Measurements from ENCODE around the gene VASH1. TPM values are rescaled to one million over a fixed set of nuclear protein-coding genes. Genes with fewer than 3 reads are reported as not detected.

The VASH1 gene
- total and polyA plus RNA-seq, 5 donors from 2014 or later, result 0.16 to 8.2 (median 1.1) TPM

DNA sequence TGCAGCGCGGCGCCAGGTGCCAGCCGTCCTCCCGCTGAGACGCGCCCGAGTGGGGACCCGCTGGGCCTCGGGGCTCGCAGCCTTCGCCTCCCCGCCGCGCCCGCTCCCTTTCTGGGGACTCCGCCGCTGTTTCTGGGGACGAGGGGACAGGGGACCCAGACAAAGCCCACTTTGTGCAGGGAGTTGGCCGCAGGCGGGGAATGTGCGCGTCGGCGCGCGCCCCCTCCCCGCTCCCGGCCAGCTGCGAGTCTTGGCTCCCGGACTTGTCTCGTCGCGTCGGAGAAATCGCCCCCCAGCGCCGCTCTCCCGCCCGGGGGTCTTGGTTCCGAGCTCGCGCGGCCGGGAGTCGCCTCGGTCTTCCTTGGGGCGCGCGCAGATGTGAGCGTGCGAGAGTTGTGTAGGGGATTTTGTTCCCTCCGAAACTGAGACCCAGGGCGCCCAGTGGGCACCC lies 717 bp downstream of the VASH1 start:
- H3K4me3 ChIP-seq (ENCODE audit: low read depth, low read length), result peak overlapping the region; percentile 55
- H3K4me3 Mint-ChIP-seq, result peak overlapping the region; percentile 80 to 93 (median 86)
- H3K36me3 ChIP-seq (ENCODE audit: control insufficient read depth, insufficient read depth, low read length), result no peaks in the 10 kb centered on the region
- H3K27me3 ChIP-seq (ENCODE audit: control insufficient read depth, insufficient read depth, low read length), result no peaks in the 10 kb centered on the region
- no peaks in the 10 kb centered on the region for H3K9me3 ChIP-seq (ENCODE audit: control insufficient read depth in 2 of 2, low read length in 2 of 2)
- H3K27ac ChIP-seq (ENCODE audit: insufficient read depth, low read length, poor library complexity, severe bottlenecking), result no peak overlapping the region
- H3K27ac Mint-ChIP-seq, result no peak overlapping the region
- peaks cover 0 to 27% (median 11%) of the 10 kb centered on the region in 4 donors for H3K4me1 Mint-ChIP-seq
- no peaks in the 10 kb centered on the region for H3K9me3 Mint-ChIP-seq
- DNase-seq (no peak), ATAC-seq (ENCODE audit: low read depth in 2 of 2) (no peak)
- H3K27me3 Mint-ChIP-seq, result peaks cover 54% of the 10 kb centered on the region
- H3K4me1 ChIP-seq (ENCODE audit: control insufficient read depth, insufficient read depth, low read length, poor library complexity, severe bottlenecking), result peaks cover 24% of the 10 kb centered on the region
- no peaks in the 10 kb centered on the region for H3K36me3 Mint-ChIP-seq

DNA sequence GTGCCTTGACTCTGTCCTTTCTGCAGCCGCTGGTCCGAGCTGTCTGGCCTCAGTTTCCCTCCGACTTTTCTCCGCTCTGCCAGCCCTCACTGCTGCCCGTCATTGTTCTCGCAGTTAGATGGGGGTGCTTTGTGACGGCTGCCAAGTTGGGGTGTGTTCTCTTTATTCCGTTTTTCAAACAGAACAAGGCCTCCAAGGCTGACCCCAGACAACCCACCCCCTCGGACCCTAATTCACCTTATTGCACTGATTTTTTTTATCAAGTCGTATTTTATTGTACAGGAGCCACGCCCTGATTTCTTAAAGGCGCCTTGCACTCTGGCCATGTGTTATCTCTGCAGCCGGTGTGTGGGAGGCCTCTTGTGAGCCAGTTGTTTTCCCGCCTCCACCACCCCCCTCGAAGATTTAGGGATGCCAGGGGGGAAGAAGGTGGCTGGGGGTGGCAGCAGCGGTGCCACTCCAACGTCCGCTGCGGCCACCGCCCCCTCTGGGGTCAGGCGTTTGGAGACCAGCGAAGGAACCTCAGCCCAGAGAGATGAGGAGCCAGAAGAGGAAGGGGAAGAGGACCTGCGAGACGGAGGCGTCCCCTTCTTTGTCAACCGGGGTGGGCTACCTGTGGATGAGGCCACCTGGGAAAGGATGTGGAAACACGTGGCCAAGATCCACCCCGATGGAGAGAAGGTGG lies 1.3 kb downstream of the VASH1 start:
- no peaks in the 10 kb centered on the region for H3K9me3 Mint-ChIP-seq
- ATAC-seq (ENCODE audit: low read depth in 2 of 2), result no peak
- H3K27me3 Mint-ChIP-seq, result peaks cover 53% of the 10 kb centered on the region
- no peaks in the 10 kb centered on the region for H3K9me3 ChIP-seq (ENCODE audit: control insufficient read depth in 2 of 2, low read length in 2 of 2)
- DNase-seq, result no peak
- H3K4me1 ChIP-seq (ENCODE audit: control insufficient read depth, insufficient read depth, low read length, poor library complexity, severe bottlenecking), result peaks cover 24% of the 10 kb centered on the region
- H3K4me1 Mint-ChIP-seq, result peaks cover 0 to 29% (median 11%) of the 10 kb centered on the region in 4 donors
- H3K36me3 ChIP-seq (ENCODE audit: control insufficient read depth, insufficient read depth, low read length), result no peaks in the 10 kb centered on the region
- H3K4me3 Mint-ChIP-seq, result peak overlapping the region; percentile 80 to 93 (median 86)
- H3K36me3 Mint-ChIP-seq, result no peaks in the 10 kb centered on the region
- H3K27ac ChIP-seq (ENCODE audit: insufficient read depth, low read length, poor library complexity, severe bottlenecking), result no peak overlapping the region
- H3K27me3 ChIP-seq (ENCODE audit: control insufficient read depth, insufficient read depth, low read length), result no peaks in the 10 kb centered on the region
- peak overlapping the region; percentile 55 for H3K4me3 ChIP-seq (ENCODE audit: low read depth, low read length)
- no peak overlapping the region for H3K27ac Mint-ChIP-seq

DNA sequence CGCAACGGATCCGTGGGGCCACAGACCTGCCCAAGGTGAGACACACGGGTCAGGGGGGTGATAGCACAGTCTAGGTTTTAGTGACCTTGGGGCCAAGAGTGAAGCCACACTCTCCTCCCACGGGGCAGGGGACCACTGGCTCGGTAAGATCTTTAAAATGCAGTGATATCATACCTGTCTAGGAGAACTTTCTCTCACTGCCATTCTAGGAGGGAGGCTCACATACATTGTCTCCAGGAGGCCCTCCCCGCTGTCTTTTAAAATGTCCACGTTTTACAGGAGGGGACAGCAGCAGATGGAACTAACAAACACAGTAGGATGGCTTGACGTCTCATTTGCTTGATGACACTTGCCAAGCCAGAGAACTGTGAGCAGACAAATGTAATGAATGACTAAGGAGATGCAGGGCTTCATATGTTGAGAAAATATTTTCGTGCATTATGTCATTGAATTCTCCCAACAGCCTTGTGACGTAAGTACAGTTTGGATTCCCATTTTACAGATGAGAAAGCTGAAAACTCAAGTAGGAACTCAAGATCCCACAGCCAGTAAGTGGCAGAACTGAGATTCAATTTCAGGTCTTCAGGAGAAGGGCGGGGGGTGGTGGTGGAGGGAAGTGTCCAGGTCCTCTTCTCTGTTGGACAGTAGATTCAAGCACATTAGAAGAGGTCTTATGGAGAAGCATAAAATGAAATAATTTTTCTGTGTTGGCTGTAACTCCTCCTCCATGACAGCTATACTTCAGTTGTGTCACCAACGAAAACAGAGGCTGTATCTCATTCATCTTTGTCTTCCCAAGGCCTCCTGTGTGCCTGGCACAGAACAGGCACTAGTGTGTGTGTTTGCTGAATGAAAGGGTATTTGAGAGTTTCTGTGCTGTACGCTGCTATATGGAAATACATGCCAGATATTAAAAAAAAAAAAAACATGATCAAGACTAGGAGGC lies 2.1 kb downstream of the VASH1 start:
- H3K27ac Mint-ChIP-seq, result no peak overlapping the region
- peaks cover 0 to 36% (median 15%) of the 10 kb centered on the region in 4 donors for H3K4me1 Mint-ChIP-seq
- no peak overlapping the region for H3K27ac ChIP-seq (ENCODE audit: insufficient read depth, low read length, poor library complexity, severe bottlenecking)
- no peak for ATAC-seq (ENCODE audit: low read depth in 2 of 2)
- no peak overlapping the region for H3K4me3 ChIP-seq (ENCODE audit: low read depth, low read length)
- H3K9me3 ChIP-seq (ENCODE audit: control insufficient read depth in 2 of 2, low read length in 2 of 2), result no peaks in the 10 kb centered on the region
- H3K4me3 Mint-ChIP-seq, result peak overlapping the region; percentile 11 to 89 (median 60)
- H3K27me3 Mint-ChIP-seq, result peaks cover 57% of the 10 kb centered on the region
- H3K9me3 Mint-ChIP-seq, result no peaks in the 10 kb centered on the region
- H3K4me1 ChIP-seq (ENCODE audit: control insufficient read depth, insufficient read depth, low read length, poor library complexity, severe bottlenecking), result peaks cover 32% of the 10 kb centered on the region
- DNase-seq, result no peak
- no peaks in the 10 kb centered on the region for H3K36me3 ChIP-seq (ENCODE audit: control insufficient read depth, insufficient read depth, low read length)
- H3K36me3 Mint-ChIP-seq, result no peaks in the 10 kb centered on the region
- no peaks in the 10 kb centered on the region for H3K27me3 ChIP-seq (ENCODE audit: control insufficient read depth, insufficient read depth, low read length)

DNA sequence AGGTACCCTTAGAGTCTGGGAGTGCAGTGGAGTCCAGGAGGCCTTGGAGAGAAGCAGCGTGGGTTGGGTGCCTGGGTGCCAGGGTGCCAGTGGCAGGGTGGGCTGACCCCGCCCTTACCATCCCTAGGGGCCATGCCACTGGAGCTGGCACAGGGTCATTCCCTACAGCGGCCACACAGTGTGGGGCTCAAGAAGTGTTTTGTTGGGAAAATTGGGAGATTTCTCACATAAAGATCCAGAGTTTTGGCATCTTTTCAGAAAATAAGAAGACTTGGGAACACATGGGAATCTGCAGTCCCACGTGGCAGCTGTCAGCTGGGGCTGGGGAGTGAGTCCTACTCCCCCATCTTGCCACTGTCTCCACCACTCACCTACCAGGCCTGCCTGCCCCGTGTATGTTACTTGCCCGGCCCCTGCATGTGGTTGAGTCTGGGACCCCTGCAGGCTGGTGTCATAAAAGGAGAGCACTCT lies 4.2 kb downstream of the VASH1 start:
- H3K36me3 Mint-ChIP-seq, result no peaks in the 10 kb centered on the region
- H3K4me1 Mint-ChIP-seq, result peaks cover 0 to 36% (median 20%) of the 10 kb centered on the region in 4 donors
- ATAC-seq (ENCODE audit: low read depth in 2 of 2), result no peak
- no peak overlapping the region for H3K4me3 Mint-ChIP-seq
- no peak for DNase-seq
- H3K27ac ChIP-seq (ENCODE audit: insufficient read depth, low read length, poor library complexity, severe bottlenecking), result no peak overlapping the region
- no peaks in the 10 kb centered on the region for H3K9me3 ChIP-seq (ENCODE audit: control insufficient read depth in 2 of 2, low read length in 2 of 2)
- H3K27me3 Mint-ChIP-seq, result peaks cover 45% of the 10 kb centered on the region
- H3K27ac Mint-ChIP-seq, result no peak overlapping the region
- no peaks in the 10 kb centered on the region for H3K9me3 Mint-ChIP-seq
- no peaks in the 10 kb centered on the region for H3K27me3 ChIP-seq (ENCODE audit: control insufficient read depth, insufficient read depth, low read length)
- H3K36me3 ChIP-seq (ENCODE audit: control insufficient read depth, insufficient read depth, low read length), result no peaks in the 10 kb centered on the region
- H3K4me1 ChIP-seq (ENCODE audit: control insufficient read depth, insufficient read depth, low read length, poor library complexity, severe bottlenecking), result peaks cover 44% of the 10 kb centered on the region
- H3K4me3 ChIP-seq (ENCODE audit: low read depth, low read length), result no peak overlapping the region

DNA sequence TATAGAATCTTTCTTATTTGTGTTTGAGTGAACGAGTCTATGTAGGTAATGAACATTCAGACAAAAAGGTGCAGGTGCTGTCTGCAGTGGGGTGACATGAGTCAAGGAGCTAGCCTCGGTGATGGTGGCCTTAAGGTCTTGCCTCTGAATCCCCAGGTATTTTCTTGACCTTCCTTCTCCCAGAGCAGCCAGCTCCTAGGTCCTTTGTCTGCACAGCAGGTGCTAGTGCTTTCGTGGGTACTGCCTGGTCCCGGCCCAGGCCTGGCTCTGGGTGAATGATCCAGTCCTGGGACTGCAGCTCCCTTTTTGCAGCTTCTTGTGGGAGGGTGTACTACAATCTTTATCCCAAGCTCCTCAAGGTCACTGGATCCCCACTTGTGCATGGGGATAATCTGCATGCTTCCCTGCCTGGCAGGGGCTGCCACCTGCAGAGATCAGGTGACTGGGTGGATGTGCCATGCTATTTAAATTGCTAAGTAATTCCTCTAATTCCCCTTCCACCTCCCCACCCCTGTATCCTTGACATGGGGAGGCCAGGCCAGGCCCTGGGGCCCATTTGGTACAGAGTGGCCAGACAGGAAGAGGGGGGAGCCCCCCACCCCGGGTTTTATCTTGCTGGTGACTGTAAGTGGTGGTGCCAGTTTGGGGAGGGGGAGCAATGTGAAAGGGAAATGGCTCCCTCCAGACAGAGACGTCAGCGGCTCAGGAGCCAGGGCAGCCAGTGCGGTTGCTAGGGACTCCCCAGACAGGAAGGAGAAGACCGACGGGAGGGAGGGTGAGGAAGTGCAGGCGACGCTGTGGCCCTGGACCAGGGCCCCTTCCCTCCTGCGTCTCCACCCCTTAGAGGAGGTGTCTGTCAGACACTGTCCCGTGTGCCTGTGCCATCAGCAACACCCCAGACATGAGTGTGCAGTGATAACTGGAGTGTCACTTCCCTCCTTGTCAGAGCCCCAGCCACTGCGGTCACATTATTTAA lies 6.7 kb downstream of the VASH1 start:
- Mint-ChIP-seq H3K36me3 (no peaks in the 10 kb centered on the region), H3K4me3 (peak overlapping the region in 1 of 4 donors; percentile 70)
- ATAC-seq (ENCODE audit: low read depth in 2 of 2), result peak; percentile 89 to 93

DNA sequence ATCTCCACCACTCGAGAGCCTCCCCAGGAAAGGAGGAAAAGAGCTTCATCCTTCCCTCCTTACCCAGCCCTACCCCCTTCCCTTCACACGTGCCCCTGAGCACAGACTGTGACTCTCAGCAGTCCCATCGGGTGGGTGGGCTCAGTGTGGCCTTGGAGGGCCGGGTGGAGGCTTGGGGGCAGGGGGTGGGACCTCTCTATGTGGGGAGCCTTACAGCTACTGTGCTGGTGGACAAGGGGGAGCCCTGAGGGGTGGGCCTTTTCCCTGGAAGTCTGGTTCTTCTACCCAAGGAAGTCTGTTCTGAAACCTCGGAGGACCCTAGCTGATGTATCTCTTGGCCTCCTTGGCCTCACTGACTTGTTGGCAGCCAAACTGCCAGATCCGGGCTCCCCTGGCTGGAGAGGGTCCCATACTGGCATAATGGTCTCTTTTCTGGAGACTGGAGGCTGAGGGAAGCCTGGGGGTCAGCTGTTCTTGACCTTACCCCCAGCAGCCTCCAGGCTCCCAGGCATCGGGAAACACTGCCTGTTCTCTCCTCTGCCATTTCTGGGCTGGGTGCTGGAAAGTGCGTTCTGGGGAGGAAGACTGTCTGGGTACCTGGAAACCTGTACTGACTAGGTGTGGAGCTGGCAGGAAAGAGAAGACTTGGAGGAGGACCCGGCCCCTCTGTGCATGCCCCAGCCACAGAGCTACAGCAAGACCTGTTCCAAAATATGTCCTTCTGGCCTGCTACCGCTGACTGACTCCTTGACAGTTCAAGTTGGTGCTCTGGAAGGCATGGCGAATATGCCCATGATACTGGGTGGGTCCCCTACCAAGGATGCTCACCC lies 7.6 kb downstream of the VASH1 start:
- Mint-ChIP-seq H3K4me1 (peaks cover 0 to 20% (median 10%) of the 10 kb centered on the region in 4 donors), H3K27ac (peak overlapping the region in 2 of 3 donors; percentile 85 to 92), H3K27me3 (peaks cover 21% of the 10 kb centered on the region), H3K36me3 (no peaks in the 10 kb centered on the region), H3K4me3 (no peak overlapping the region), H3K9me3 (no peaks in the 10 kb centered on the region)
- Histone ChIP-seq H3K9me3 (ENCODE audit: control insufficient read depth in 2 of 2, low read length in 2 of 2) (no peaks in the 10 kb centered on the region), H3K4me3 (ENCODE audit: low read depth, low read length) (no peak overlapping the region), H3K4me1 (ENCODE audit: control insufficient read depth, insufficient read depth, low read length, poor library complexity, severe bottlenecking) (peaks cover 22% of the 10 kb centered on the region), H3K27me3 (ENCODE audit: control insufficient read depth, insufficient read depth, low read length) (no peaks in the 10 kb centered on the region), H3K27ac (ENCODE audit: insufficient read depth, low read length, poor library complexity, severe bottlenecking) (peak overlapping the region; percentile 71), H3K36me3 (ENCODE audit: control insufficient read depth, insufficient read depth, low read length) (no peaks in the 10 kb centered on the region)
- ATAC-seq (ENCODE audit: low read depth in 2 of 2), result no peak
- DNase-seq, result no peak

More for the DNA sequence above, 6.7 kb downstream of the VASH1 start:
- Histone ChIP-seq H3K27me3 (ENCODE audit: control insufficient read depth, insufficient read depth, low read length) (no peaks in the 10 kb centered on the region), H3K4me1 (ENCODE audit: control insufficient read depth, insufficient read depth, low read length, poor library complexity, severe bottlenecking) (peaks cover 24% of the 10 kb centered on the region), H3K4me3 (ENCODE audit: low read depth, low read length) (no peak overlapping the region), H3K9me3 (ENCODE audit: control insufficient read depth in 2 of 2, low read length in 2 of 2) (no peaks in the 10 kb centered on the region), H3K27ac (ENCODE audit: insufficient read depth, low read length, poor library complexity, severe bottlenecking) (peak overlapping the region; percentile 71), H3K36me3 (ENCODE audit: control insufficient read depth, insufficient read depth, low read length) (no peaks in the 10 kb centered on the region)
- peak in 2 of 3 donors; percentile 49 to 84 for DNase-seq
- Mint-ChIP-seq H3K27ac (peak overlapping the region in 2 of 3 donors; percentile 66 to 85), H3K27me3 (peaks cover 30% of the 10 kb centered on the region), H3K9me3 (no peaks in the 10 kb centered on the region), H3K4me1 (peaks cover 0 to 27% (median 13%) of the 10 kb centered on the region in 4 donors)
